A549 treated with AZD9567 at 1 μM for 4 hours (cell line): ENCODE measurements around the gene ABTB2. TPM values are rescaled to one million over a fixed set of nuclear protein-coding genes. Genes with fewer than 3 reads are reported as not detected.

ENCODE experiments used
- total RNA-seq: library from RNA; stranded (reverse); fragments of 200-300 nt; extraction: Qiagen RNA extraction; gene quantifications from 5 replicates; pipeline ENCODE4 v1.2.3, GENCODE V29; 2022; ENCODE audit not compliant: insufficient read depth

Gene ABTB2
- 33.8 to 39.8 TPM (median 36.6 TPM) in 5 replicates for total RNA-seq

GRCh38 chr11:34357701-34358257 is at the start of gene ABTB2:
Gene ABTB2, minus strand, starts transcription at chr11:34358010.

DNA sequence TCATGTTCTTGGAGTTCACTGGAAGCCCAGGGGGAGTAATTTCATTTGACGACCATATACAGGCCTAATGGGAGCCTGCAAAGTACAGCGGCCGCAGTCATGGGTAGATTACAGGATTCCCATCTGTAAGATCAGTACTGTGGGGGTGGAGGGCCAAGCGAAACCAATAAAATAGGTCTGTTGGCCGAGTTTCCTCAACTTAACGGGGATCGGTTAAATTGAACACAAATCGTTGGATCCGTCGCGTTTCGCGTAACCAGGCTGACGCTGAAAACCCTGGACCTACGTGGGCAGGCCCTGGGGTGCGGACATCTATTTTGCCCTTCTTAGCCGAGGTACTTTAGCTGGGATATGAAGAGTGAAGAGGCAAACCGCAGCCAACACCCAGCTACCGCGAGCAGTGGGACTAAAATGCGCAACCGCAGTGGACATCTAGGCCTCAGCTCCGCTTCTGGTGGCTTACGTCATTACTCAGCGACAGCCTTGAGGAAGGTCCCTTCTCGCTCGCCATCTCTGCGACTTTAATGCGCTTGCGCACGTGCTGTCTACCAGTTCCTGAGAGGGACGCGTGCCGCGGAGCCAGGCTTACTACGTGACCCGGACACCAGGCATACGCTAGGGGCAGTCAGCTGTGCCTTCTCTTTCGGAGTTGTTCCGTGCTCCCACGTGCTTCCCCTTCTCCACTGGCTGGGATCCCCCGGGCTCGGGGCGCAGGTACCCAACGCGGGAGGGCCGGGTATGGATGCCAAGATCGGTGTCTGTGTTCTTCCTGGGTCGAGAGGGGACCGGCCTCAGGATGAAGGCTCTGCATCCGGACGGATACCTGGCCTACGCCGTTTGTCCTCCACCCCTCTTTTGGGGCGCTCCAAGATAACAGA is 252.5 kb downstream of the ABTB2 start, which contains the start of gene NAT10:
TSS of gene NAT10 (plus strand) at position 551 of the 878 bp plus-strand sequence. CDS start 2,597 bp downstream, outside the sequence.

Other genes with a start within 250 kb of the ABTB2 start
- 35.0 to 43.1 TPM (median 39.2 TPM) in 5 replicates for gene CAT, start 80.9 kb upstream of the ABTB2 start, total RNA-seq
- not detected in 5 replicates for gene ELF5, start 155.8 kb upstream of the ABTB2 start, total RNA-seq